Body of pancreas (tissue), 4 donors: ENCODE measurements around the gene TTC7B.

Experiments
- POLR2A ChIP-seq, 3 donors: fragments of 450-650 bp; IDR thresholded peaks; one replicate each; pipeline ENCODE4 v1.6.1; 2016; ENCODE audit warnings: antibody characterized with exemption in 3 of 3, mild to moderate bottlenecking in 2 of 3
- TF ChIP-seq, protein P1 (sequence below), 7 experiments: fragments of 450-650 bp in 4 of 7; fragments of 200-600 bp in 3 of 7; sonication (generic) in 3 of 7; IDR thresholded peaks; one replicate each; pipeline ENCODE4 v1.5.1; 2016 to 2019; ENCODE audit warnings: antibody characterized with exemption in 7 of 7

DNA sequence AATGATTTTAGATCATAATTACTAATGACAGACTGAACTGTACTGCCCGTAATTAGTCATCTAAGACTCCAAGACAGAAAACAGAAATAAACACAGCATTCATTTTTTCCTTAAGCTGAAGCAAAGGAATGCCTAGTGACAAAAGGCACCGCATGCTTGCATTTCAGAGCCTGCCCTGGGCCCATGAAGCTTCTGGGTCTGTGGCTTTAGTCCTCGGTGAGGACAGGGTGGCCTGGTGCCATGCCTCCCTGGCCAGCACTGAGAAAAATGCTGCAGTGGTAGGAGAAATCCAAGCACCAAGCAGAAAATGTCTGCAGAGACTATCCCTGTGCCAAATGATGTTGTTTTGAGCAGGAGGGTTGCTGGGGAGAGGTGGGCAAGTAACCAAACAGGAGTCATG is 247.8 kb downstream of the TTC7B start:
- TF ChIP-seq, protein P1, sequence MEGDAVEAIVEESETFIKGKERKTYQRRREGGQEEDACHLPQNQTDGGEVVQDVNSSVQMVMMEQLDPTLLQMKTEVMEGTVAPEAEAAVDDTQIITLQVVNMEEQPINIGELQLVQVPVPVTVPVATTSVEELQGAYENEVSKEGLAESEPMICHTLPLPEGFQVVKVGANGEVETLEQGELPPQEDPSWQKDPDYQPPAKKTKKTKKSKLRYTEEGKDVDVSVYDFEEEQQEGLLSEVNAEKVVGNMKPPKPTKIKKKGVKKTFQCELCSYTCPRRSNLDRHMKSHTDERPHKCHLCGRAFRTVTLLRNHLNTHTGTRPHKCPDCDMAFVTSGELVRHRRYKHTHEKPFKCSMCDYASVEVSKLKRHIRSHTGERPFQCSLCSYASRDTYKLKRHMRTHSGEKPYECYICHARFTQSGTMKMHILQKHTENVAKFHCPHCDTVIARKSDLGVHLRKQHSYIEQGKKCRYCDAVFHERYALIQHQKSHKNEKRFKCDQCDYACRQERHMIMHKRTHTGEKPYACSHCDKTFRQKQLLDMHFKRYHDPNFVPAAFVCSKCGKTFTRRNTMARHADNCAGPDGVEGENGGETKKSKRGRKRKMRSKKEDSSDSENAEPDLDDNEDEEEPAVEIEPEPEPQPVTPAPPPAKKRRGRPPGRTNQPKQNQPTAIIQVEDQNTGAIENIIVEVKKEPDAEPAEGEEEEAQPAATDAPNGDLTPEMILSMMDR (IDR thresholded peaks at IDR 0.05): no peak
- TF ChIP-seq POLR2A (IDR thresholded peaks at IDR 0.05): no peak
